Measurements from ENCODE around the gene DYNLT2. TPM values are rescaled to one million over a fixed set of nuclear protein-coding genes. Genes with fewer than 3 reads are reported as not detected.

Gene DYNLT2
- total and polyA plus RNA-seq, 2 of the 13 experiments (the other 11 are each of a cell fraction or from before 2014, with no cell fraction given): 2.1 to 4.3 TPM

- TF ChIP-seq ZNF781 (CRISPR knock-in tag; IDR thresholded peaks at IDR 0.05; ENCODE audit: borderline replicate concordance, not compliant biosample characterization) (peak; percentile 68), RFX3 (CRISPR knock-in tag; IDR thresholded peaks at IDR 0.05) (peak; percentile 71), CHD2 (IDR thresholded peaks at IDR 0.05; ENCODE audit: low read depth, low read length) (peak; percentile 100), MYC (CRISPR knock-in tag; IDR thresholded peaks at IDR 0.05; ENCODE audit: borderline replicate concordance) (peak; percentile 90), SAP130 (CRISPR knock-in tag; IDR thresholded peaks at IDR 0.05; ENCODE audit: low read depth) (peak; percentile 98), ZNF33B (CRISPR knock-in tag; IDR thresholded peaks at IDR 0.05) (no peak; the same call in 1 of the 2 replicates), ZNF720 (CRISPR knock-in tag; IDR thresholded peaks at IDR 0.05) (no peak), ZNF292 (CRISPR knock-in tag; IDR thresholded peaks at IDR 0.05; ENCODE audit: borderline replicate concordance, low read depth) (peak; percentile 66), MTA3 (CRISPR knock-in tag; IDR thresholded peaks at IDR 0.05) (no peak), ZNF850 (CRISPR knock-in tag; conservative IDR thresholded peaks at IDR 0.05) (no peak), DNMT1 (CRISPR knock-in tag; IDR thresholded peaks at IDR 0.05) (peak; percentile 33), IKZF1 (IDR thresholded peaks at IDR 0.05) (no peak), JARID2 (CRISPR knock-in tag; IDR thresholded peaks at IDR 0.05; ENCODE audit: insufficient replicate concordance) (peak; percentile 67), TIGD3 (CRISPR knock-in tag; IDR thresholded peaks at IDR 0.05; ENCODE audit: borderline replicate concordance) (peak; percentile 51; the same call in 1 of the 2 replicates), ZUFSP (CRISPR knock-in tag; IDR thresholded peaks at IDR 0.05; ENCODE audit: borderline replicate concordance) (no peak), ASH2L (IDR thresholded peaks at IDR 0.05; ENCODE audit: insufficient read length, low read depth, low read length) (peak; percentile 99), ZNF160 (CRISPR knock-in tag; IDR thresholded peaks at IDR 0.05) (peak; percentile 82), ATF7 (IDR thresholded peaks at IDR 0.05) (no peak), ATF7 (CRISPR knock-in tag; IDR thresholded peaks at IDR 0.05) (peak; percentile 35; the same call in 1 of the 2 replicates), ATF1 (CRISPR knock-in tag; IDR thresholded peaks at IDR 0.05) (peak; percentile 80)
- TF ChIP-seq, protein P1, sequence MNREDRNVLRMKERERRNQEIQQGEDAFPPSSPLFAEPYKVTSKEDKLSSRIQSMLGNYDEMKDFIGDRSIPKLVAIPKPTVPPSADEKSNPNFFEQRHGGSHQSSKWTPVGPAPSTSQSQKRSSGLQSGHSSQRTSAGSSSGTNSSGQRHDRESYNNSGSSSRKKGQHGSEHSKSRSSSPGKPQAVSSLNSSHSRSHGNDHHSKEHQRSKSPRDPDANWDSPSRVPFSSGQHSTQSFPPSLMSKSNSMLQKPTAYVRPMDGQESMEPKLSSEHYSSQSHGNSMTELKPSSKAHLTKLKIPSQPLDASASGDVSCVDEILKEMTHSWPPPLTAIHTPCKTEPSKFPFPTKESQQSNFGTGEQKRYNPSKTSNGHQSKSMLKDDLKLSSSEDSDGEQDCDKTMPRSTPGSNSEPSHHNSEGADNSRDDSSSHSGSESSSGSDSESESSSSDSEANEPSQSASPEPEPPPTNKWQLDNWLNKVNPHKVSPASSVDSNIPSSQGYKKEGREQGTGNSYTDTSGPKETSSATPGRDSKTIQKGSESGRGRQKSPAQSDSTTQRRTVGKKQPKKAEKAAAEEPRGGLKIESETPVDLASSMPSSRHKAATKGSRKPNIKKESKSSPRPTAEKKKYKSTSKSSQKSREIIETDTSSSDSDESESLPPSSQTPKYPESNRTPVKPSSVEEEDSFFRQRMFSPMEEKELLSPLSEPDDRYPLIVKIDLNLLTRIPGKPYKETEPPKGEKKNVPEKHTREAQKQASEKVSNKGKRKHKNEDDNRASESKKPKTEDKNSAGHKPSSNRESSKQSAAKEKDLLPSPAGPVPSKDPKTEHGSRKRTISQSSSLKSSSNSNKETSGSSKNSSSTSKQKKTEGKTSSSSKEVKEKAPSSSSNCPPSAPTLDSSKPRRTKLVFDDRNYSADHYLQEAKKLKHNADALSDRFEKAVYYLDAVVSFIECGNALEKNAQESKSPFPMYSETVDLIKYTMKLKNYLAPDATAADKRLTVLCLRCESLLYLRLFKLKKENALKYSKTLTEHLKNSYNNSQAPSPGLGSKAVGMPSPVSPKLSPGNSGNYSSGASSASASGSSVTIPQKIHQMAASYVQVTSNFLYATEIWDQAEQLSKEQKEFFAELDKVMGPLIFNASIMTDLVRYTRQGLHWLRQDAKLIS (CRISPR knock-in tag; IDR thresholded peaks at IDR 0.05): peak; percentile 40; the same call in 1 of the 2 replicates
- TF ChIP-seq, protein P2, sequence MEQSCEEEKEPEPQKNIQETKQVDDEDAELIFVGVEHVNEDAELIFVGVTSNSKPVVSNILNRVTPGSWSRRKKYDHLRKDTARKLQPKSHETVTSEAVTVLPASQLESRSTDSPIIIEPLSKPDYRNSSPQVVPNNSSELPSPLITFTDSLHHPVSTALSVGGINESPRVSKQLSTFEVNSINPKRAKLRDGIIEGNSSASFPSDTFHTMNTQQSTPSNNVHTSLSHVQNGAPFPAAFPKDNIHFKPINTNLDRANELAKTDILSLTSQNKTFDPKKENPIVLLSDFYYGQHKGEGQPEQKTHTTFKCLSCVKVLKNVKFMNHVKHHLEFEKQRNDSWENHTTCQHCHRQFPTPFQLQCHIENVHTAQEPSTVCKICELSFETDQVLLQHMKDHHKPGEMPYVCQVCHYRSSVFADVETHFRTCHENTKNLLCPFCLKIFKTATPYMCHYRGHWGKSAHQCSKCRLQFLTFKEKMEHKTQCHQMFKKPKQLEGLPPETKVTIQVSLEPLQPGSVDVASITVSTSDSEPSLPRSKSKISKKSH (CRISPR knock-in tag; IDR thresholded peaks at IDR 0.05; ENCODE audit: borderline replicate concordance): peak; percentile 86
Measured at GRCh38 chr6:169701954-169702839, 49.2 kb downstream of the DYNLT2 start, which contains the start of the genes C6orf120 and WDR27 (continued).

Data from HepG2 (cell line).